ENCODE measurements around the gene ORMDL2.

The ORMDL2 gene

DNA sequence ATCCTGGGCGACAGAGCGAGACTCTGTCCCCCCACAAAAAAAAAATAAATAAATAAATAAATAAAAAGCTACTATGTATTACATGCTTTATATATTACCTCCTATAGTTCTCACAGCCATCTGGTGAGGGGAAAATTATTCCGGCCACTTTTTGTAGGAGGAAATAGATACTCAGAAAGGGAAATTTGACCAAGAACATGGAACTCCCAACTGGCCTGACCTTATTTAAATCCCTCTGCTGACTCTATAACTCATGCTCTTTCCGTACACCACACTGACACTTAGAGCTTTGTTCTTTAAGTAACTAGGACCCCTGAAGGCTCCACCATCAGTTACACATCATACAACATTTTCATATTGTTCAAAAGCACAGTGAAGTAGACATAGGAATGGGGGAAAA, 27.1 kb downstream of the ORMDL2 start:
- H3F3A ChIP-seq (ENCODE audit: insufficient read depth, low read length): no peaks in the 10 kb centered on the region
- H3K79me2 ChIP-seq (ENCODE audit: insufficient read depth, low read length): no peaks in the 10 kb centered on the region
- H3K36me3 ChIP-seq (ENCODE audit: insufficient read depth, low read length): no peaks in the 10 kb centered on the region; the same call in 1 of the 2 replicates
- no peak overlapping the region for H3K9ac ChIP-seq (ENCODE audit: low read length)
- H3K4me2 ChIP-seq (ENCODE audit: low read length): no peak overlapping the region
- no peak overlapping the region for H2AFZ ChIP-seq (ENCODE audit: low read length)
- H3K27me3 ChIP-seq (ENCODE audit: insufficient read depth, low read length): 0 out of 2 replicates have a peak, but pooled peaks cover 3% of the 10 kb centered on the region
- H3K4me3 ChIP-seq (ENCODE audit: low read depth, low read length, poor library complexity, severe bottlenecking): no peak overlapping the region
- no peak for TF ChIP-seq CTCF (IDR thresholded peaks at IDR 0.05; ENCODE audit: low read length)
- no peak for TF ChIP-seq EZH2 (IDR thresholded peaks at IDR 0.05; ENCODE audit: borderline replicate concordance, low read length)
- H3K4me1 ChIP-seq (ENCODE audit: insufficient read depth, low read length, severe bottlenecking): no peaks in the 10 kb centered on the region
- H4K20me1 ChIP-seq (ENCODE audit: insufficient read depth, low read length): no peaks in the 10 kb centered on the region
- H3K9me3 ChIP-seq (ENCODE audit: low read length): no peaks in the 10 kb centered on the region
- no peaks in the 10 kb centered on the region for H3K9me2 ChIP-seq (ENCODE audit: low read depth, low read length)
- H3K27ac ChIP-seq (ENCODE audit: low read depth, low read length, poor library complexity, severe bottlenecking): no peak overlapping the region

GRCh38 chr12:55845361-55845760, 27.5 kb downstream of the ORMDL2 start:
- TF ChIP-seq CTCF (IDR thresholded peaks at IDR 0.05; ENCODE audit: low read length) (no peak), EZH2 (IDR thresholded peaks at IDR 0.05; ENCODE audit: borderline replicate concordance, low read length) (no peak)
- Histone ChIP-seq H3K4me3 (ENCODE audit: low read depth, low read length, poor library complexity, severe bottlenecking) (no peak overlapping the region), H3K9me2 (ENCODE audit: low read depth, low read length) (no peaks in the 10 kb centered on the region), H3K4me2 (ENCODE audit: low read length) (no peak overlapping the region), H3K79me2 (ENCODE audit: insufficient read depth, low read length) (no peaks in the 10 kb centered on the region), H3K9ac (ENCODE audit: low read length) (no peak overlapping the region), H3K4me1 (ENCODE audit: insufficient read depth, low read length, severe bottlenecking) (no peaks in the 10 kb centered on the region), H3K36me3 (ENCODE audit: insufficient read depth, low read length) (no peaks in the 10 kb centered on the region; the same call in 1 of the 2 replicates), H3K27me3 (ENCODE audit: insufficient read depth, low read length) (0 out of 2 replicates have a peak, but pooled peaks cover 3% of the 10 kb centered on the region), H4K20me1 (ENCODE audit: insufficient read depth, low read length) (no peaks in the 10 kb centered on the region), H3F3A (ENCODE audit: insufficient read depth, low read length) (no peaks in the 10 kb centered on the region), H3K9me3 (ENCODE audit: low read length) (no peaks in the 10 kb centered on the region), H2AFZ (ENCODE audit: low read length) (no peak overlapping the region), H3K27ac (ENCODE audit: low read depth, low read length, poor library complexity, severe bottlenecking) (no peak overlapping the region)

DNA sequence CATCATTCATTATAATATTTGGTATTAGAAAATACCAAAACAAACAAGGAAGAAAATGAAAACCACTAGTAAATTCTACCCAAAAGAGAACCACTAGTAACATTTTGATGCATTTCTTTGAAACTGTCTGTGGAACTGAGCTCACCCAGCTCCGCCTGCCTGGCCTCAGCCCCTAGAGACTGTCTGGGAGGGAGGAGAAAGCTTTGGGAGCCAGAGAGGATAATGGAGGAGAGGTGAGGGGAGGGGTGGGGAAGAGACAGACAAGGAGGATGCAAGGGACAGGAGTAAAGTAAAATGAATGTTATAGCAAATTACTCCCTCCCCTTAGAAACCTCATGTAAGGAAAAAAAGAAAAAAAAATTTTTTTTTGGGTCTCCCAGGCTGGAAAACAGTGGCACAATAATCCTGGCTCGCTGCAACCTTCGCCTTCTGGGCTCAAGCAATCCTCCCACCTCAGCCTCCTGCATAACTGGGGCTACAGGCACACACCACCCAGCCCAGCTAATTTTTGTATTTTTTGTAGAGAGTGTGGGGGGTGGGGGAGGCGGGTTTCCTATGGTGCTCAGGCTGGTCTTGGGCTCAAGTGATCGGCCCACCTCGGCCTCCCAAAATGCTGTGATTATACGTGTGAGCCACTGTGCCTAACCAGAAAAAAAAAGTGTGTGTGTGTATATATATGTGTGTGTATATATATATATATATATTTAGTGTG, 28.1 kb downstream of the ORMDL2 start:
- 0 out of 2 replicates have a peak, but pooled peaks cover 3% of the 10 kb centered on the region for H3K27me3 ChIP-seq (ENCODE audit: insufficient read depth, low read length)
- TF ChIP-seq EZH2 (IDR thresholded peaks at IDR 0.05; ENCODE audit: borderline replicate concordance, low read length) (no peak), CTCF (IDR thresholded peaks at IDR 0.05; ENCODE audit: low read length) (no peak)
- no peaks in the 10 kb centered on the region; the same call in 1 of the 2 replicates for H3K36me3 ChIP-seq (ENCODE audit: insufficient read depth, low read length)
- H3K9me3 ChIP-seq (ENCODE audit: low read length): no peaks in the 10 kb centered on the region
- no peak overlapping the region for H3K4me2 ChIP-seq (ENCODE audit: low read length)
- H3K4me1 ChIP-seq (ENCODE audit: insufficient read depth, low read length, severe bottlenecking): no peaks in the 10 kb centered on the region
- H3F3A ChIP-seq (ENCODE audit: insufficient read depth, low read length): no peaks in the 10 kb centered on the region
- no peak overlapping the region for H2AFZ ChIP-seq (ENCODE audit: low read length)
- no peak overlapping the region for H3K9ac ChIP-seq (ENCODE audit: low read length)
- no peaks in the 10 kb centered on the region for H3K9me2 ChIP-seq (ENCODE audit: low read depth, low read length)
- H3K27ac ChIP-seq (ENCODE audit: low read depth, low read length, poor library complexity, severe bottlenecking): no peak overlapping the region
- H4K20me1 ChIP-seq (ENCODE audit: insufficient read depth, low read length): no peaks in the 10 kb centered on the region
- no peaks in the 10 kb centered on the region for H3K79me2 ChIP-seq (ENCODE audit: insufficient read depth, low read length)
- no peak overlapping the region for H3K4me3 ChIP-seq (ENCODE audit: low read depth, low read length, poor library complexity, severe bottlenecking)

All from OCI-LY1 (cell line).